ENCODE measurements around the gene C1QTNF12.
A peak's percentile ranks its signal among the peaks of the same experiment; 100 is the strongest.
"Not testable (repeated sequence)": the region's sequence is repeated elsewhere in the genome, so short reads cannot be mapped to it uniquely, and the experiment has no call there.

Gene C1QTNF12

GRCh38 chr1:1259119-1259488 lies 12.6 kb upstream of the C1QTNF12 start:
- no peak for DNase-seq

DNA sequence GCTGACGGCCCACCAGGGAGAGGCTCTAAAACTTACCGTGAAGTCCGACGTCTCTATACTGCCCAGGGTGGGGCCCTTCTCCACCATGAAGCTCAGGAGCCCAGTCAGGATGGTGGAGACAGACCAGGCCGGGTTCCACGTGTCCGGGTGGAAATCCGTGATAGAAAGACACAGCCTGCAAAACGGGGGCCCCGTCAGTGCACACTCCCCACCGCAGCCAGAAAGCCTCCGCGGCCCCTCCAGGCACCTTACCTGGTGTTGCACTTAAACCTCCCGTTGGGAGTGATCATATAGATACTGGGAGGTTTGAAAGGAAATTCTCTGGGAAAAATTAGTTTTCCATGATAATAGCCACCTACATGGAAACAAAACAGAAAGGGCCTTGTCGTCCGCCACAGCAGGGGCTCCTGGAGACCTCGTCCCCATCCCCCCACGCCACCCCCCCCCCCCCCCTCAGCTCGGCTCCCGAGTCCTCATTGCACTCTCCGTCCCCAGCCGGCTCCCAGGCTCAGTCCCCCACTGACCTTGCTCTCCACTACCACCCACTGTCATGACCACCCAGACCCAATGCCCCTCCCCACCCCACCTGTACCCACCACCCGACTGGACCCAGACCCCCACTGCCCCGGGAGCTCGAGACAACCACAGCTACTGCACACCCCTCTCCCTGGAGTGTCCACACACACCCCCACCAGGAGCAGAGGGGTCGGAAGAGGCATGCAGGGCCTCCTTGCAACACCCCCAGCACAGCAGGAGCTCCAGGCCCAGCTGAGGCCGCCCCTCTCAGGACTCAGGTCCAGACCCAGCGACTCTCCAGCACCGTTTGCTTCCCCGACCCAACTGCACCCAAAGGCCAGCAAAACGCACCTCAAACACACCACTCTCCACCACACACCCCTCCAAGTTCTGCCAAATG lies 10.7 kb upstream of the C1QTNF12 start:
- DNase-seq, result no peak

GRCh38 chr1:1255611-1256010 lies 9.1 kb upstream of the C1QTNF12 start:
- DNase-seq, result no peak

- DNase-seq, result no peak
Observed at GRCh38 chr1:1255078-1255477, 8.6 kb upstream of the C1QTNF12 start.

DNA sequence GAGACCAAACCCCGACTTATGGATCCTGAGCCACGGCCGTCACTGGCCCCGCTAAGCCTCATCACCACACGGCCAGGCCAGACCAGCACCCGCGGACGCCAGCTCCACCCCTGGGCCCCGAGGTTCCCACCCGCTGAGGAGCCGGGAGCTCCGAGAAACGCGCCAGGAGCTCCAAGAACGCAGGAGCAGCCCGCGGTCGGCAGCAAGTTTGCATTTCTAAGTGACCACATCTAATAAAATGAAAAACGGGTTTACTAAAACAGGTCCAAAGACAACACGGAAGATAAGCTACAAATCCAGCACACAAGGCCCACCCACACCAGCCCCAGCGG lies 8.1 kb upstream of the C1QTNF12 start:
- DNase-seq, result no peak

DNA sequence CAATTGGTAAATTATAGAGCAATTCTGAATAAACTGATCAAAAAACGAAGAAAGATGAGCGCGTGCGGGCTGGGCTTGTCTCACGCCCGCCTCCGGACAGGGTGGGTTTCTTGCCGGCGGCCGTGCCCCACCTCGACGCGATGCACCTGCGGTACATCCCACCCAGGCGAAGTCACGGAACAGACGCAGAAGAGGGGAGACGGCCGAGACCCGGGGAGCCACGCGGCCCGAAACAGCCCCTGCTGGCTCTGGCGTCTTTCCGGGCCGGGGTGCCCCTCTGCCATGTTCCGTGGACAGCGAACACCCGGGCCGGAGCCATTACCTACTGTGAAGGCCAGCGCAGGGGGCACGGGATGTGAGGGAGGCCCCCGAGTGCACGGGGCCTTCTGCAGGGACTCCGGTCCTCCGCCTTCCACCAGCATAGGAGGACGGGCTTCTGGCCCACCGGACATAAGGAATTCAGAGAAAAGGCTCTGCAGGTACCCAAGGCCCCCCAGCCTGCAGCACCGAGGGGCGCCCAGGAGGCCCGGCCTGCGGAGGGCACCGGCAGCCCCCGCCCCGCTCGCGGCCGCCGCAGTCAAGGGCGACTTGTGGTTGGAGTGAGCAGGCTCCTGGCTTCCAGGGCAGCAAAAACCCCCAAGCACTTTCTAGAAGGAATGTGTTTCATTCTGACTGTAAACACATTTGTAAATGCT lies 7.6 kb upstream of the C1QTNF12 start:
- no peak for DNase-seq

DNA sequence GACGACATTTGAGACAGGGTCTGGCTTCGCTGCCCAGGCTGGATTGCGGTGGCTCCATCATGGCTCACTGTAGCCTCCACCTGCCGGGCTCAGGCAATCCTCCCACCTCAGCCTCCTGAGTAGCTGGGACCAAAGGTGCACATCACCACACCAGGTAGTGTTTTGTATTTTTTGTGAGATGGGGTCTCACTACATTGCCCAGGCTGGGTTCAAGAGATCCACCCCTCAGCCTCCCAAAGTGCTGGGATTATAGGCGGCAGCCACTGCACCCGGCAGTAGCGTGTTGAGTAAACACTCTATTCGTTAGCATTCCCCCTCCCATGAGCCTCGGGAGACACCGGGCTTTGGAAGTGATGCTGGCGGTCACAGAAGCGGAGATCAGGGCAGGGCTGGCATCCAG lies 6.8 kb upstream of the C1QTNF12 start:
- no peak for DNase-seq

GRCh38 chr1:1250786-1251284 lies 4.3 kb upstream of the C1QTNF12 start:
- DNase-seq, result peak; percentile 57

DNA sequence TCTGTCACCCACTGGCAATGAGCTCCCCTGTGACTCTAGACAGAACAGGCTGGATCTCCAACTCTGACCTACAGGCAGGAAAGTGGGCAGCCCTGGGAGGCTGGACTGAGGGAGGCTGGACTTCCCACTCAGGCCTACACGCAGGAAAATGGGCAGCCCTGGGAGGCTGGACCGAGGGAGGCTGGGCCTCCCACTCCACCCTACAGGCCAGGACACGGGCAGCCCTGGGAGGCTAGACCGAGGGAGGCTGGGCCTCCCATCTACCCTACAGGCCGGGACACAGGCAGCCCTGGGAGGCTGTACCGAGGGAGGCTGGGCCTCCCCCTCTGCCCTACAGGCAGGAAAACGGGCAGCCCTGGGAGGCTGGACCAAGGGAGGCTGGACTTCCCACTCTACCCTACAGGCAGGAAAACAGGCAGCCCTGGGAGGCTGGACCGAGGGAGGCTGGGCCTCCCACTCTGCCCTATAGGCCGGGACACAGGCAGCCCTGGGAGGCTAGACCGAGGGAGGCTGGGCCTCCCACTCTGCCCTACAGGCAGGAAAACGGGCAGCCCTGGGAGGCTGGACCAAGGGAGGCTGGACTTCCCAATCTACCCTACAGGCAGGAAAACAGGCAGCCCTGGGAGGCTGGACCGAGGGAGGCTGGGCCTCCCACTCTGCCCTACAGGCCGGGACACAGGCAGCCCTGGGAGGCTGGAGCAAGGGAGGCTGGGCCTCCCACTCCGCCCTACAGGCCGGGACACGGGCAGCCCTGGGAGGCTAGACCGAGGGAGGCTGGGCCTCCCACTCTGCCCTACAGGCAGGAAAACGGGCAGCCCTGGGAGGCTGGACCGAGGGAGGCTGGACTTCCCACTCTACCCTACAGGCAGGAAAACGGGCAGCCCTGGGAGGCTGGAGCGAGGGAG lies 1.7 kb upstream of the C1QTNF12 start:
- not testable (repeated sequence) for DNase-seq

DNA sequence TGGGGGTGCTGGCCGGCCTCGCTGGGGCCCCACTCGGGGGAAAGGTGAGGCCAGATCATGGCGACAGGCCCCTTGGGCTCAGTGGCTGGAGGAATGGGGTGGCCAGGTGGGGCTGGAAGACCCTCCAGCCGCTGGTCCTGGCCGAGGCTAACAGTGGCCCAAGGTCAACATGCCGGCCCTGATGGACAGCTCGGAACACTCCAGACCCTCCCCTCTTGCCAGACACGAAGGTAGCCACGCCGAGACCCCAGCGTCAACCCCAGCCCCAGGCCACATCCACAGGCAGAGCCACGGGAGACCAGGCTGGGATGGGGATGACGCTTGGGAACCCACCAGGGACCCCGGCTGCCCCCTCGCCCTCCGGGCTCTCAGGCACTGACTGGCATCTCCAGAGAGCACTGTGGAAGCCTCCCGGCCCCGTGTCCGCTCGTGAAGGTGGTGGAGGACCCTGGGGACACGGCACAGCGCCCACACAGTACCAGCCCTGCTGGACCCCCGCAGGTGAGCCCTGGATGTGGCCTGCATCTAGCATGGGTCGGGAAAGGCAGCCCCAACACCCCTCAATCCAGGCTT lies 905 bp upstream of the C1QTNF12 start:
- DNase-seq, result no peak

- no peak for DNase-seq
Observed at GRCh38 chr1:1245817-1246576, 525 bp downstream of the C1QTNF12 start.

DNA sequence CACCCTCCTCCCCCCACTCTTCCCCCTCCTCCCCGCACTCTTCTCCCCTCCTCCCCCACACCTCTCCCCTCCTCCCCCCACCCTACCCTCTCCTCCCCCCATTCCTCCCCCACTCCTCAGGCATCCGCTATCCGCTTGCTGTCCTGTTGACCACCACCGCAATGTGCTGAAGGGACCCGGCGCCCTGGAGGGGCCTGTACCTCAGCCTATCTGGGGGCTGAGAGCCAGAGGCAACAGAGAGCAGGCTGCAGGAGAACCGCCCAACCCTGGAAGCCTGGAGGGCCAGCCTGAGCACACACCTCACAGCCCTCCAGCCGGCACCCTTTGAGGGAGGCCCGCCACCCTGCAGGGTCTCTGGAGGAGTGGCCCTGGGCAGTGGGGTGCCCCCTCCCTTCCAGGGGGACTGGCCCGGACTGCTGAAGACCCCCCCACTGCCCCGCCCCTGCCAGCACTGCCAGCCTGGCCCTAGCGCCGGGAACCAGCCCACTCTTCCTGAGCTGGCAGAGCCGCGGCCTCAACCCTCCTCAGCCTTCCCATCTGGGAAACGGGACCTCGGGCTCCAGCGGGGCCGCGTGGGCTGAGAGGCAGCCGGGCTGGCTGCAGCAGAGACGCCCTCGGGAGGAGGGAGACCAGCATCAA lies 1.2 kb downstream of the C1QTNF12 start:
- no peak for DNase-seq

- no peak for DNase-seq
Observed at GRCh38 chr1:1244192-1244811, 2.2 kb downstream of the C1QTNF12 start.

- no peak for DNase-seq
Observed at GRCh38 chr1:1243807-1244191, 2.7 kb downstream of the C1QTNF12 start.

DNA sequence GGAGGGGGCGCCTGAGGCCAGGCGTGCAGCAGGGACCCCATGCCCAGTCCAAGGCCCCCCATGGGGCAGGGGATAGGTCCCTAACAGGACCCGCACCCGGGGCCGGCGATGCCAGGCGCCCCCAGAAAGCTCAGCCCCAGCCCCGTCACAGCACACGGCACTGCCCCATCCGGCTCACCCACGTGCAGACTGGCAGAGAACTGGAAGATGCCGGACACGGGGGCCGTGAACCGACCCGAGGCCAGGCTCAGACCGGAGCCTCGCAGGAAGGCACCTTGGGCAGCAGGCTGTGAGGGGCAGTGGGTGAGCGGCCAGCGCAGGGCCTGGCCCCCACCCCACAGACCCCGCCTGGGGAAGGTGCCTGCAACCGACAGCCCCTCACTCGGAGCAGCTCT lies 3.3 kb downstream of the C1QTNF12 start:
- DNase-seq, result no peak

GRCh38 chr1:1242461-1243265 lies 3.9 kb downstream of the C1QTNF12 start:
- no peak for DNase-seq

GRCh38 chr1:1241588-1242219 lies 4.8 kb downstream of the C1QTNF12 start:
- no peak for DNase-seq

DNA sequence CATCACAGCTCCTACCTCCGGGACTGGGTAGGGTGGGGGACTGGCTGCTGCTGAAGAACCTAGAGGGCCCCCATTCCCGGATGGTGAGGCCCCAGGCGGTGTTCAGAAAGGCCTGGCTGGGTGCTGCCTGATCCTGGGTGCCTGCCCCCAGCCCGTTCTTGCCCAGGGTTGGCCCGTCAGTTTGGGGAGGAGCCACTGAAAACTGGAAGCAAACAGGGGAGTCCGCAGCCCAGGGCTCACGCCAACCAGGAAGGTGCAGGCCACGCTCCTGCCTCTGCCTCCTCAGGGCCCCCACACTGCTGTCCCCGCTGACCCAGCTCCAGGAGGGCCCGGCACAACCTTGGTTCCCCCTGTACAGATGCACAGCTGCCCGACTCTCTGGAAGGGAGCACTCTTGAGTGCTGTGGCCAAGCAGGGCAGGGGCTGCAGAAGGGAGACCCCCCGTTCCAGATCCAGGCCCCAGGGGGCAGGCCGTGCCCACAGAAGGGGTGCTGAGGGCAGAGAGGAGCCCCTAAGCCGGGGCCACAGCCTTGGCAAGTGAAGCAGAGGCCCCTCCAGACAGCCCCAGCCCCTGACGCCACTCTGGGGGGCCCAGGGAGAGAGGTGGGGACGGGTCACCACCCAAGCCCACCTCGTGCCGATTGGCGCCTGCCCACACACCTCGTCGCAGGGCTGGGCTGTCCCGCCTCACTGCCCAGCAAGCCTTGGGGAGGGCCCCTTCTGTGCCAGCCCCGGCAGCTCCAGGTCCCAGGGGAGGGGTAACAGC lies 5.5 kb downstream of the C1QTNF12 start:
- DNase-seq, result no peak

DNA sequence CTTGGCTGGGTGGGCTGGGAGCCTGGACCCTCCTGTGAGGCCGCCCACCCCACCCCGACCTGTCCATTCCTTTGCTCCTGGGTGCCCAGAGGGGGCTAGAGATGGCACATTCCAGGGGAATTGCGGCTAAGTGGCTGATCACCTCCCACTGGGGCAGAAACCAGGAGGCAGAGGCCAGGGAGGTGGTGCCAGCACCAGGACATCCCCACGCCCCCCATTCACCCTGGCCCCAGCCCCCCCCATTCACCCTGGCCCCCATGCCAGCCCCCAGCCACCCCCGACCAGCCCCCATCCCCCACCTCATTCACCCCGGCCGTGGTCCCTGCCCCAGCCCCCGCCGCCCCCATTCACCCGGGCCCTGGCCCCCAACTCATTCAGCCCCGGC lies 6.2 kb downstream of the C1QTNF12 start:
- DNase-seq, result no peak
